ENCODE measurements around the gene CCDC141. TPM values are rescaled to one million over a fixed set of nuclear protein-coding genes. Genes with fewer than 3 reads are reported as not detected.

The CCDC141 gene
- total and polyA plus RNA-seq, 2 of the 13 experiments (the other 11 are each of a cell fraction or from before 2014, with no cell fraction given), result not detected

DNA sequence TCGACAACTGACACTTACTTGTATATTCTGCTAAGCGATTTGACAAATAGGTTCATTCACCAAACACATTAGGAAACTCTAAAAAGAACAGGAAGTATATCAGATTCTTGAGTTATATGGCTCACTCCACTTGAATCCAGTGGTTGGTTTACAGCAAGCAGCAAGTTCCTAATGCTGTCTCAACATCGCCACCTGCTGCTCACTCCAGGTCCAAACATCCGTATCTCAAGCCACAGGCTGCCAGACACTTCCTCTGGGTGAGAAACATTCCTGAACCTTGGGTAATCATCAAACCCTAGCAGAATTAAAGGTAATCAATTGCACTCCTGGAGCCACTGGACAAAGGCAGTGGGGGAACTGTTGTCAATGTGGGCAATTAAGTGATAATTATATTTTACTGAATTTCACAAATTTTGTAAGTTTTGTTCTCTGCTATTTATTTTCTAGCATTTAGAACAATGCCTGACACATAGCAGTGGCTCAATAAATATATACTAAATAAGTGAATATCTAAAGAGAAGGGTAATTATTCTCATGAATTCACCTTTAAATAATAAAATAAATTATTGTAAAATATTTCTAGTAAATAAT, 135.6 kb downstream of the CCDC141 start:
- peak; percentile 96 for FAIRE-seq
- peak; percentile 76 for DNase-seq (ENCODE audit: low spot score)
- WGBS (ENCODE audit: low lambda C conversion rate), result 0% methylated on average over 4 of the region's 4 CpGs
- TF ChIP-seq ARHGAP35 (CRISPR knock-in tag; IDR thresholded peaks at IDR 0.05; ENCODE audit: borderline replicate concordance) (no peak), KLF12 (CRISPR knock-in tag; IDR thresholded peaks at IDR 0.05; ENCODE audit: borderline replicate concordance) (no peak), FIP1L1 (IDR thresholded peaks at IDR 0.05; ENCODE audit: borderline replicate concordance, insufficient read depth, low read depth, low read length) (no peak), EZH2 (conservative IDR thresholded peaks at IDR 0.05; ENCODE audit: low read depth, low read length) (no peak), POLR2G (IDR thresholded peaks at IDR 0.05; ENCODE audit: low read depth, low read length) (no peak), CC2D1A (CRISPR knock-in tag; IDR thresholded peaks at IDR 0.05) (0 out of 2 replicates have a peak, but pooled peaks have one; percentile 55), GATAD2A (CRISPR knock-in tag; IDR thresholded peaks at IDR 0.05) (no peak), CBX5 (CRISPR knock-in tag; IDR thresholded peaks at IDR 0.05; ENCODE audit: borderline replicate concordance) (0 out of 2 replicates have a peak, but pooled peaks have one; percentile 50), ZMYM4 (CRISPR knock-in tag; IDR thresholded peaks at IDR 0.05) (no peak), ZNF616 (CRISPR knock-in tag; IDR thresholded peaks at IDR 0.05; ENCODE audit: low read depth) (no peak), EEA1 (CRISPR knock-in tag; IDR thresholded peaks at IDR 0.05; ENCODE audit: borderline replicate concordance) (no peak), AGO1 (IDR thresholded peaks at IDR 0.05; ENCODE audit: low read depth, low read length, poor library complexity, severe bottlenecking) (no peak), ZNF335 (CRISPR knock-in tag; IDR thresholded peaks at IDR 0.05) (no peak), HDAC2 (CRISPR knock-in tag; IDR thresholded peaks at IDR 0.05) (no peak), PITX1 (CRISPR knock-in tag; IDR thresholded peaks at IDR 0.05) (no peak), ZKSCAN5 (CRISPR knock-in tag; IDR thresholded peaks at IDR 0.05) (no peak)
- TF ChIP-seq, protein P1, sequence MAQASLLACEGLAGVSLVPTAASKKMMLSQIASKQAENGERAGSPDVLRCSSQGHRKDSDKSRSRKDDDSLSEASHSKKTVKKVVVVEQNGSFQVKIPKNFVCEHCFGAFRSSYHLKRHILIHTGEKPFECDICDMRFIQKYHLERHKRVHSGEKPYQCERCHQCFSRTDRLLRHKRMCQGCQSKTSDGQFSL (CRISPR knock-in tag; IDR thresholded peaks at IDR 0.05), result no peak
- TF ChIP-seq, protein P2, sequence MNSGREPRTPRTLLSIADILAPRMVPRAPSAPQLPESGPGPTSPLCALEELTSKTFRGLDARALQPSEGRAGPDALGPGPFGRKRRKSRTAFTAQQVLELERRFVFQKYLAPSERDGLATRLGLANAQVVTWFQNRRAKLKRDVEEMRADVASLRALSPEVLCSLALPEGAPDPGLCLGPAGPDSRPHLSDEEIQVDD (CRISPR knock-in tag; IDR thresholded peaks at IDR 0.05; ENCODE audit: borderline replicate concordance), result no peak
- TF ChIP-seq, protein P3, sequence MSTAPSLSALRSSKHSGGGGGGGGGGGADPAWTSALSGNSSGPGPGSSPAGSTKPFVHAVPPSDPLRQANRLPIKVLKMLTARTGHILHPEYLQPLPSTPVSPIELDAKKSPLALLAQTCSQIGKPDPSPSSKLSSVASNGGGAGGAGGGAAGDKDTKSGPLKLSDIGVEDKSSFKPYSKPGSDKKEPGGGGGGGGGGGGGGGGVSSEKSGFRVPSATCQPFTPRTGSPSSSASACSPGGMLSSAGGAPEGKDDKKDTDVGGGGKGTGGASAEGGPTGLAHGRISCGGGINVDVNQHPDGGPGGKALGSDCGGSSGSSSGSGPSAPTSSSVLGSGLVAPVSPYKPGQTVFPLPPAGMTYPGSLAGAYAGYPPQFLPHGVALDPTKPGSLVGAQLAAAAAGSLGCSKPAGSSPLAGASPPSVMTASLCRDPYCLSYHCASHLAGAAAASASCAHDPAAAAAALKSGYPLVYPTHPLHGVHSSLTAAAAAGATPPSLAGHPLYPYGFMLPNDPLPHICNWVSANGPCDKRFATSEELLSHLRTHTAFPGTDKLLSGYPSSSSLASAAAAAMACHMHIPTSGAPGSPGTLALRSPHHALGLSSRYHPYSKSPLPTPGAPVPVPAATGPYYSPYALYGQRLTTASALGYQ (CRISPR knock-in tag; IDR thresholded peaks at IDR 0.05), result no peak

More for the DNA sequence above, 135.6 kb downstream of the CCDC141 start:
- Histone ChIP-seq H4K20me1 (ENCODE audit: insufficient read depth, low read length) (no peaks in the 10 kb centered on the region), H3K9ac (ENCODE audit: insufficient read depth, low read depth, low read length) (no peak overlapping the region), H2AFZ (ENCODE audit: low read length) (no peak overlapping the region), H3K36me3 (replicated peaks in 1 of 2; ENCODE audit: control insufficient read depth in 1 of 2, insufficient read depth in 2 of 2, low read length in 2 of 2) (no peaks in the 10 kb centered on the region), H3K4me1 (ENCODE audit: insufficient read depth, low read length) (no peaks in the 10 kb centered on the region), H3K79me2 (ENCODE audit: insufficient read depth, low read length) (no peaks in the 10 kb centered on the region), H3K27ac (ENCODE audit: extremely low read length, insufficient read depth, low read length) (no peak overlapping the region), H3K4me3 (replicated peaks in 1 of 3; ENCODE audit: insufficient read depth in 1 of 3, low read depth in 2 of 3, low read length in 3 of 3) (no peak overlapping the region), H3K9me3 (ENCODE audit: low read length) (no peaks in the 10 kb centered on the region), H3K27me3 (ENCODE audit: control insufficient read depth in 1 of 2, insufficient read depth in 2 of 2, low read length in 2 of 2) (peaks cover 0 to 4% of the 10 kb centered on the region in 2 experiments; a peak in 1 of 5 replicates), H3K4me2 (ENCODE audit: low read depth, low read length) (no peak overlapping the region)
- in situ Hi-C loops (cut with HindIII; ENCODE audit: extremely low pct_ligation_motif_present, low pct_unique_long_range_greater_than_20kb) (loop anchor here (10.0 kb wide), 1 partner anchor 120 kb away; no protein-coding TSS in a partner anchor), intact Hi-C loops (cut with micrococcal nuclease; ENCODE audit: unreplicated experiment) (loop anchor here (1.0 to 10.0 kb wide), 3 partner anchors 118 to 460 kb away; partner anchors contain the start of genes PJVK and PRKRA)
- ChIA-PET CTCF (ENCODE audit: low intra/inter-chr PET ratio, low total read pairs) (interaction anchor here (0.7 to 5.0 kb wide), 4 partner anchors 23 to 152 kb away, joined by 3 to 41 read pairs (median 5); no protein-coding TSS in a partner anchor), POLR2A (no interaction called here)
- BruUV-seq (replicated peaks), result no TSS peak
- ATAC-seq, result peak; percentile 99
